A549 (cell line): ENCODE measurements around the gene PSD2. TPM values are rescaled to one million over a fixed set of nuclear protein-coding genes. Genes with fewer than 3 reads are reported as not detected.

Source experiments
- ATAC-seq, 2 experiments: fragments of 200-7000 bp in 1 of 2; fragments of >200 bp in 1 of 2; cut with Nextera tagmentation in 1 of 2; cut with Tn5 transposase in 1 of 2; 3 replicates each; pipeline versions ENCODE4 v1.8.0 to v1.9.1; 2018 to 2020; ENCODE audit warnings: mild to moderate bottlenecking in 1 of 2, moderate library complexity in 1 of 2
- CTCF ChIA-PET: fragments of 300-600 bp; sonication (Branson Sonifier 250); formaldehyde crosslinking; extraction: SDS; loops from one replicate; lab custom pipeline; 2021; ENCODE audit warnings: antibody characterized with exemption, inconsistent platforms; lab: Yijun Ruan, JAX
- POLR2A ChIA-PET: fragments of 350-600 bp; formaldehyde crosslinking; extraction: SDS; loops from one replicate; lab custom pipeline; 2021; ENCODE audit warnings: antibody characterized with exemption, inconsistent platforms; lab: Yijun Ruan, JAX
- DNase-seq, 2 experiments: peaks; one replicate each; pipeline versions ENCODE4 v3.0.0 to v3.0.0-alpha.2; 2011 to 2016; ENCODE audit warnings: low read depth in 1 of 2, low spot score in 1 of 2
- FAIRE-seq: peaks from 2 replicates; lab custom pipeline; 2011; peaks lifted over from hg19 to GRCh38; lab: Jason Lieb, UNC
- H3K27ac ChIP-seq, 2 experiments: fragments of >200 bp; sonication (Bioruptor Twin); formaldehyde crosslinking; 3 replicates each; pipeline ENCODE4 v1.5.1; 2016 to 2017
- H3K4me1 ChIP-seq: fragments of >200 bp; sonication (Bioruptor Twin); formaldehyde crosslinking; 3 replicates; pipeline ENCODE4 v1.6.1; 2016
- H3K4me2 ChIP-seq: fragments of >200 bp; sonication (Bioruptor Twin); formaldehyde crosslinking; 3 replicates; pipeline ENCODE4 v1.6.1; 2016
- H3K4me3 ChIP-seq: fragments of >200 bp; sonication (Bioruptor Twin); formaldehyde crosslinking; 3 replicates; pipeline ENCODE4 v1.5.1; 2016
- H3K9me3 ChIP-seq: fragments of >200 bp; sonication (Bioruptor Twin); formaldehyde crosslinking; 3 replicates; pipeline ENCODE4 v1.6.1; 2016
- BHLHE40 ChIP-seq: IDR thresholded peaks from 2 replicates; pipeline ENCODE4 v1.6.1; 2012; ENCODE audit warnings: low read depth, low read length, inconsistent platforms
- CBX2 ChIP-seq: fragments of 200-600 bp; sonication (generic); IDR thresholded peaks from 2 replicates; pipeline ENCODE4 v1.6.1; 2016; ENCODE audit warnings: low read depth, mild to moderate bottlenecking, borderline replicate concordance
- CBX8 ChIP-seq: fragments of 200-600 bp; sonication (generic); IDR thresholded peaks from 2 replicates; pipeline ENCODE4 v1.6.1; 2016
- CEBPB ChIP-seq, 2 experiments: fragments of >200 bp in 1 of 2; sonication (Bioruptor Twin) in 1 of 2; formaldehyde crosslinking in 1 of 2; IDR thresholded peaks; 2 replicates each; pipeline ENCODE4 v1.6.1; 2012 to 2016
- CHD2 ChIP-seq: fragments of 150-350 bp; IDR thresholded peaks from 2 replicates; pipeline ENCODE4 v1.6.1; 2014; ENCODE audit warnings: low read length; ENCODE audit not compliant: partially characterized antibody
- CHD4 ChIP-seq: fragments of 200-600 bp; sonication (generic); IDR thresholded peaks from 2 replicates; pipeline ENCODE4 v1.6.1; 2016; ENCODE audit warnings: antibody characterized with exemption, mild to moderate bottlenecking, borderline replicate concordance
- EHMT2 ChIP-seq: fragments of 200-600 bp; sonication (generic); IDR thresholded peaks from 2 replicates; pipeline ENCODE4 v1.6.1; 2016; ENCODE audit warnings: antibody characterized with exemption, low read depth, mild to moderate bottlenecking, moderate library complexity
- GATA3 ChIP-seq: IDR thresholded peaks from 2 replicates; pipeline ENCODE4 v1.6.1; 2012; ENCODE audit warnings: borderline replicate concordance
- HOXA7 ChIP-seq: fragments of 250-450 bp; sonication (Bioruptor Pico); IDR thresholded peaks from 2 replicates; pipeline ENCODE4 v1.5.0; 2020; ENCODE audit warnings: mild to moderate bottlenecking, moderate library complexity
- HOXB13 ChIP-seq: fragments of 250-450 bp; sonication (Bioruptor Pico); IDR thresholded peaks from 2 replicates; pipeline ENCODE4 v1.5.0; 2020; ENCODE audit warnings: low read depth, mild to moderate bottlenecking, moderate library complexity
- HOXB5 ChIP-seq: fragments of 250-450 bp; sonication (Bioruptor Pico); IDR thresholded peaks from 2 replicates; pipeline ENCODE4 v1.5.0; 2020; ENCODE audit warnings: mild to moderate bottlenecking, moderate library complexity
- JUN ChIP-seq, 2 experiments: fragments of >200 bp; sonication (Bioruptor Twin); formaldehyde crosslinking; IDR thresholded peaks; 2 replicates in 1 of 2; 3 replicates in 1 of 2; pipeline ENCODE4 v1.6.1; 2016 to 2017
- KDM5A ChIP-seq: fragments of 200-600 bp; sonication (generic); IDR thresholded peaks from 2 replicates; pipeline ENCODE4 v1.6.1; 2016; ENCODE audit warnings: antibody characterized with exemption, mild to moderate bottlenecking
- MAZ ChIP-seq: fragments of 150-350 bp; IDR thresholded peaks from 2 replicates; pipeline ENCODE4 v1.6.1; 2014; ENCODE audit warnings: antibody characterized with exemption, low read depth, low read length, borderline replicate concordance
- NFE2L2 ChIP-seq: fragments of 150-350 bp; conservative IDR thresholded peaks from 2 replicates; pipeline ENCODE4 v1.6.1; 2014; ENCODE audit warnings: low read length
- RARB ChIP-seq: fragments of 250-450 bp; sonication (Bioruptor Pico); IDR thresholded peaks from 2 replicates; pipeline ENCODE4 v1.8.0; 2021; ENCODE audit warnings: mild to moderate bottlenecking, moderate library complexity
- RCOR1 ChIP-seq: fragments of 150-350 bp; IDR thresholded peaks from 2 replicates; pipeline ENCODE4 v1.6.1; 2014; ENCODE audit warnings: antibody characterized with exemption, low read length, low read depth
- SMC3 ChIP-seq: fragments of >200 bp; sonication (Bioruptor Twin); formaldehyde crosslinking; IDR thresholded peaks from 3 replicates; pipeline ENCODE4 v1.6.1; 2018; ENCODE audit warnings: inconsistent platforms
- ZC3H11A ChIP-seq: fragments of 450-650 bp; IDR thresholded peaks from 2 replicates; pipeline ENCODE4 v1.6.1; 2014; ENCODE audit warnings: antibody characterized with exemption, mild to moderate bottlenecking
- ZFP36 ChIP-seq: fragments of 450-650 bp; IDR thresholded peaks from 2 replicates; pipeline ENCODE4 v1.6.1; 2014; ENCODE audit warnings: borderline replicate concordance; ENCODE audit not compliant: partially characterized antibody
- ZNF302 ChIP-seq: fragments of 250-450 bp; sonication (Bioruptor Pico); IDR thresholded peaks from 2 replicates; pipeline ENCODE4 v1.9.0; 2021; ENCODE audit warnings: inconsistent platforms, mild to moderate bottlenecking, moderate library complexity
- WGBS: methylation state at CpG from one replicate; pipeline ENCODE4 v1.1.6; 2017; ENCODE audit errors: missing lambda C conversion rate; 5-methylcytosine and 5-hydroxymethylcytosine counted together
- polyA plus RNA-seq, 4 experiments: library from polyadenylated mRNA; depleted of rRNA in 3 of 4; stranded (reverse); fragments of >200 nt; fragmentation: RNase III in 1 of 4; extraction: RNeasy Plus Mini Kit Qiagen cat#74134 plus additional on column Dnase treatment in 1 of 4; gene quantifications; 2 replicates in 3 of 4; 3 replicates in 1 of 4; pipeline ENCODE4 v1.2.3, GENCODE V29; 2011 to 2017
- TF ChIP-seq, protein P1 (sequence below): fragments of 250-450 bp; sonication (Bioruptor Pico); IDR thresholded peaks from 2 replicates; pipeline ENCODE4 v1.5.0; 2021; ENCODE audit warnings: mild to moderate bottlenecking, moderate library complexity, borderline replicate concordance
- TF ChIP-seq, protein P2 (sequence below): fragments of 200-600 bp; sonication (generic); IDR thresholded peaks from 2 replicates; pipeline ENCODE4 v1.6.1; 2016; ENCODE audit warnings: antibody characterized with exemption, mild to moderate bottlenecking, moderate library complexity
- TF ChIP-seq, protein P3 (sequence below): fragments of 250-450 bp; sonication (Bioruptor Pico); IDR thresholded peaks from 2 replicates; pipeline ENCODE4 v1.5.0; 2020; ENCODE audit warnings: low read depth, mild to moderate bottlenecking, moderate library complexity
- TF ChIP-seq, protein P4 (sequence below): IDR thresholded peaks from 2 replicates; pipeline ENCODE4 v1.6.1; 2012
- TF ChIP-seq, protein P5 (sequence below): fragments of 450-650 bp; IDR thresholded peaks from 2 replicates; pipeline ENCODE4 v1.6.1; 2014; ENCODE audit warnings: antibody characterized with exemption

PSD2 gene
- polyA plus RNA-seq, 2 of the 4 experiments (the other 2 are of a cell fraction), result 0.05 TPM; not detected in 1

DNA sequence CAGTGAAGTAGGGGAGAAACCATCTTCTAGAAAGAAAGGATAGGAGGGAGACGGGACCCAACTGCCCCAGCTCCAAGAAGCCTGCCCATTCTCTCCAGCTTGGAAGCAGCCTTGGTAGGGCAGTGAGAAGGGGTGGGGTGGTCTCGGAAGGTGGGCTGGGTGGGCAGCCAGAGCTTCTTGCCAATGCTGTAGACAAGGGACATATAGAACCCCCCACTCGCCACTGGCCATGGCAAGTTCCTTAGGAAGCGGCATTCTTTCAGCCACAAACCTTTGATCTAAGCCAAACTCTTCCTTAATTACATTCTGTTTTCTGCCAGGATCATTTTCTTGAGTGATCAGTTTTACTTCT, 90.2 kb downstream of the PSD2 start:
- no peak for ATAC-seq
- POLR2A ChIA-PET, result no interaction called here
- Histone ChIP-seq H3K4me1 (no peaks in the 10 kb centered on the region), H3K4me2 (no peak overlapping the region), H3K27ac (no peak overlapping the region), H3K9me3 (no peaks in the 10 kb centered on the region), H3K4me3 (no peak overlapping the region)
- no peak for FAIRE-seq
- no peak for DNase-seq
- no peak for TF ChIP-seq RCOR1
- TF ChIP-seq, protein P1, sequence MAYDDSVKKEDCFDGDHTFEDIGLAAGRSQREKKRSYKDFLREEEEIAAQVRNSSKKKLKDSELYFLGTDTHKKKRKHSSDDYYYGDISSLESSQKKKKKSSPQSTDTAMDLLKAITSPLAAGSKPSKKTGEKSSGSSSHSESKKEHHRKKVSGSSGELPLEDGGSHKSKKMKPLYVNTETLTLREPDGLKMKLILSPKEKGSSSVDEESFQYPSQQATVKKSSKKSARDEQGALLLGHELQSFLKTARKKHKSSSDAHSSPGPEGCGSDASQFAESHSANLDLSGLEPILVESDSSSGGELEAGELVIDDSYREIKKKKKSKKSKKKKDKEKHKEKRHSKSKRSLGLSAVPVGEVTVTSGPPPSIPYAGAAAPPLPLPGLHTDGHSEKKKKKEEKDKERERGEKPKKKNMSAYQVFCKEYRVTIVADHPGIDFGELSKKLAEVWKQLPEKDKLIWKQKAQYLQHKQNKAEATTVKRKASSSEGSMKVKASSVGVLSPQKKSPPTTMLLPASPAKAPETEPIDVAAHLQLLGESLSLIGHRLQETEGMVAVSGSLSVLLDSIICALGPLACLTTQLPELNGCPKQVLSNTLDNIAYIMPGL (CRISPR knock-in tag), result no peak
- TF ChIP-seq KDM5A, result no peak
- no peak for TF ChIP-seq MAZ
- TF ChIP-seq ZC3H11A, result no peak
- TF ChIP-seq CBX2, result no peak
- TF ChIP-seq RARB (CRISPR knock-in tag), result no peak
- no peak for TF ChIP-seq HOXB13 (CRISPR knock-in tag)
- CTCF ChIA-PET, result interaction anchor here (0.9 to 2.1 kb wide), 7 partner anchors 12 to 109 kb away, joined by 3 to 5 read pairs (median 4); no protein-coding TSS in a partner anchor
- 79% methylated on average over 4 of the region's 4 CpGs for WGBS

DNA sequence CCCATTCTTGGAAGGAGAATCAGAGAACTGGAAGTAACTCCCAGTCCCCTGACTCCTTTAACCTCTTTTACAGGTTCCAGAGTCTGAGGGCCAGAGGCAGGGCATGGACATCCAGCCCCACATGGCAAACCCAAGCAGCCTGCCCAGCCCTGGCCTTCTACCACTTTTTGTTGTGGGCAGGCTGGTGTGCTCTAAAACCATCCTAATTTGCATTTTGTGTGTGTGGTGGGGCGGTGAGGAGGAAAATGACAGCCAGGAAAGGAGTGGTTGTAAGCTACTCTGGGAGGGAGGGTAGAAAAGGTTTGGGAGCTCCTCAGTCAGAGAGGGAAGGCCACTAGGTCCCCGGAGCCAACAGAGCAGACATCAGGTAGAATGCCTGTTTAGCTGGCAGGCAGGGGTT, 90.6 kb downstream of the PSD2 start:
- Histone ChIP-seq H3K4me1 (no peaks in the 10 kb centered on the region), H3K4me2 (no peak overlapping the region), H3K9me3 (no peaks in the 10 kb centered on the region), H3K27ac (no peak overlapping the region), H3K4me3 (no peak overlapping the region)
- ATAC-seq (no peak), FAIRE-seq (no peak), DNase-seq (no peak)
- CTCF ChIA-PET, result interaction anchor here (1.1 to 1.8 kb wide), 4 partner anchors 27 to 99 kb away, joined by 3 to 6 read pairs (median 4); no protein-coding TSS in a partner anchor
- TF ChIP-seq, protein P2, sequence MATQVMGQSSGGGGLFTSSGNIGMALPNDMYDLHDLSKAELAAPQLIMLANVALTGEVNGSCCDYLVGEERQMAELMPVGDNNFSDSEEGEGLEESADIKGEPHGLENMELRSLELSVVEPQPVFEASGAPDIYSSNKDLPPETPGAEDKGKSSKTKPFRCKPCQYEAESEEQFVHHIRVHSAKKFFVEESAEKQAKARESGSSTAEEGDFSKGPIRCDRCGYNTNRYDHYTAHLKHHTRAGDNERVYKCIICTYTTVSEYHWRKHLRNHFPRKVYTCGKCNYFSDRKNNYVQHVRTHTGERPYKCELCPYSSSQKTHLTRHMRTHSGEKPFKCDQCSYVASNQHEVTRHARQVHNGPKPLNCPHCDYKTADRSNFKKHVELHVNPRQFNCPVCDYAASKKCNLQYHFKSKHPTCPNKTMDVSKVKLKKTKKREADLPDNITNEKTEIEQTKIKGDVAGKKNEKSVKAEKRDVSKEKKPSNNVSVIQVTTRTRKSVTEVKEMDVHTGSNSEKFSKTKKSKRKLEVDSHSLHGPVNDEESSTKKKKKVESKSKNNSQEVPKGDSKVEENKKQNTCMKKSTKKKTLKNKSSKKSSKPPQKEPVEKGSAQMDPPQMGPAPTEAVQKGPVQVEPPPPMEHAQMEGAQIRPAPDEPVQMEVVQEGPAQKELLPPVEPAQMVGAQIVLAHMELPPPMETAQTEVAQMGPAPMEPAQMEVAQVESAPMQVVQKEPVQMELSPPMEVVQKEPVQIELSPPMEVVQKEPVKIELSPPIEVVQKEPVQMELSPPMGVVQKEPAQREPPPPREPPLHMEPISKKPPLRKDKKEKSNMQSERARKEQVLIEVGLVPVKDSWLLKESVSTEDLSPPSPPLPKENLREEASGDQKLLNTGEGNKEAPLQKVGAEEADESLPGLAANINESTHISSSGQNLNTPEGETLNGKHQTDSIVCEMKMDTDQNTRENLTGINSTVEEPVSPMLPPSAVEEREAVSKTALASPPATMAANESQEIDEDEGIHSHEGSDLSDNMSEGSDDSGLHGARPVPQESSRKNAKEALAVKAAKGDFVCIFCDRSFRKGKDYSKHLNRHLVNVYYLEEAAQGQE, result no peak
- TF ChIP-seq, protein P3, sequence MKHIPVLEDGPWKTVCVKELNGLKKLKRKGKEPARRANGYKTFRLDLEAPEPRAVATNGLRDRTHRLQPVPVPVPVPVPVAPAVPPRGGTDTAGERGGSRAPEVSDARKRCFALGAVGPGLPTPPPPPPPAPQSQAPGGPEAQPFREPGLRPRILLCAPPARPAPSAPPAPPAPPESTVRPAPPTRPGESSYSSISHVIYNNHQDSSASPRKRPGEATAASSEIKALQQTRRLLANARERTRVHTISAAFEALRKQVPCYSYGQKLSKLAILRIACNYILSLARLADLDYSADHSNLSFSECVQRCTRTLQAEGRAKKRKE (CRISPR knock-in tag), result no peak
- TF ChIP-seq EHMT2 (no peak), HOXB5 (no peak), CEBPB (IDR thresholded peaks at IDR 0.05) (no peak), ZFP36 (no peak), CHD2 (no peak), ZNF302 (CRISPR knock-in tag) (no peak), BHLHE40 (no peak), JUN (IDR thresholded peaks at IDR 0.05) (no peak), RARB (CRISPR knock-in tag) (no peak), HOXA7 (no peak), GATA3 (no peak), CHD4 (no peak), SMC3 (no peak), NFE2L2 (no peak), CBX8 (no peak)
- TF ChIP-seq, protein P4, sequence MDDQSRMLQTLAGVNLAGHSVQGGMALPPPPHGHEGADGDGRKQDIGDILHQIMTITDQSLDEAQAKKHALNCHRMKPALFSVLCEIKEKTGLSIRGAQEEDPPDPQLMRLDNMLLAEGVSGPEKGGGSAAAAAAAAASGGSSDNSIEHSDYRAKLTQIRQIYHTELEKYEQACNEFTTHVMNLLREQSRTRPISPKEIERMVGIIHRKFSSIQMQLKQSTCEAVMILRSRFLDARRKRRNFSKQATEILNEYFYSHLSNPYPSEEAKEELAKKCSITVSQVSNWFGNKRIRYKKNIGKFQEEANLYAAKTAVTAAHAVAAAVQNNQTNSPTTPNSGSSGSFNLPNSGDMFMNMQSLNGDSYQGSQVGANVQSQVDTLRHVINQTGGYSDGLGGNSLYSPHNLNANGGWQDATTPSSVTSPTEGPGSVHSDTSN, result no peak
- TF ChIP-seq, protein P5, sequence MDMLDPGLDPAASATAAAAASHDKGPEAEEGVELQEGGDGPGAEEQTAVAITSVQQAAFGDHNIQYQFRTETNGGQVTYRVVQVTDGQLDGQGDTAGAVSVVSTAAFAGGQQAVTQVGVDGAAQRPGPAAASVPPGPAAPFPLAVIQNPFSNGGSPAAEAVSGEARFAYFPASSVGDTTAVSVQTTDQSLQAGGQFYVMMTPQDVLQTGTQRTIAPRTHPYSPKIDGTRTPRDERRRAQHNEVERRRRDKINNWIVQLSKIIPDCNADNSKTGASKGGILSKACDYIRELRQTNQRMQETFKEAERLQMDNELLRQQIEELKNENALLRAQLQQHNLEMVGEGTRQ, result no peak
- 38% methylated on average over 2 of the region's 2 CpGs for WGBS
- POLR2A ChIA-PET, result no interaction called here
